GM18867 (cell line): ENCODE data around the gene SLC1A5.
"Not testable (repeated sequence)": the region's sequence is repeated elsewhere in the genome, so short reads cannot be mapped to it uniquely, and the experiment has no call there.

Experiments
- ATAC-seq: cut with Tn5 transposase; IDR thresholded peaks from one replicate; pipeline ENCODE4 v1.9.1; 2021; ENCODE audit warnings: mild to moderate bottlenecking, moderate library complexity; ENCODE audit not compliant: unreplicated experiment

SLC1A5 gene

GRCh38 chr19:46802152-46802551 lies 13.8 kb upstream of the SLC1A5 start:
- no peak for ATAC-seq

GRCh38 chr19:46798713-46799112 lies 10.3 kb upstream of the SLC1A5 start:
- no peak for ATAC-seq

GRCh38 chr19:46797881-46798280 lies 9.5 kb upstream of the SLC1A5 start:
- no peak for ATAC-seq

- no peak for ATAC-seq
These were observed 3.5 kb upstream of the SLC1A5 start for GRCh38 chr19:46791944-46792343.

DNA sequence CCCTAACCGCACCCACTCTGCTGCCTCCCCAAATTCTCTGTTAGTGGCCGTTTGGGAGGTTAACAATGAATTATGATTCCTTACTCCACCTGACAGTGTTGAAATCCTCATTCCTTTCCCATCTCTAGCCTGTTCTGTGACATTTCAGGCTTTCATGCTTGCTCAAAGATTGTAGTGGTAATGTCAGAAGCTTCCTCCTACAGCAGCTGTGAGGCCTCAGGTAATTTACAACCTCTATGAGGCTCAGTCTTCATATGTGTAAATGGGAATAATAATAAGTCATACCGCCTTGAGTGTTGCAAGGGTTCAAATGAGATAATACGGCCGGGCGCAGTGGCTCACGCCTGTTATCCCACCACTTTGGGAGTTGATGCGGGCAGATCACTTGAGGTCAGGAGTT lies 977 bp upstream of the SLC1A5 start:
- ATAC-seq: no peak

DNA sequence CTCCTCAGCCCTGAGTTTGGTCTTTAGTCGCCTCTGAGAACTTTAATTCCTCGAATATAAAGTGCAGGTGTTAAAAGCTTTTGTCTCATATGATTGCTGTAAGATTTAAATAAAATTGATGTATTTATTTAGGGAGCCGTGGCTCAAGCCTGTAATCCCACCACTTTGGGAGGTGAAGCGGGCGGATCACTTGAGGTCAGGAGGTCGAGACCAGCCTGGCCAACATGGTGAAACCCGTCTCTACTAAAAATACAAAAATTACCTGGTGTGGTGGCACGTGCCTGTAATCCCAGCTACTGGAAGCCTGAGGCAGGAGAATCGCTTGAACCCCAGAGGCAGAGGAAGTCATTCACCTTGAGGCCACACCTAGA lies 559 bp upstream of the SLC1A5 start:
- ATAC-seq: no peak

DNA sequence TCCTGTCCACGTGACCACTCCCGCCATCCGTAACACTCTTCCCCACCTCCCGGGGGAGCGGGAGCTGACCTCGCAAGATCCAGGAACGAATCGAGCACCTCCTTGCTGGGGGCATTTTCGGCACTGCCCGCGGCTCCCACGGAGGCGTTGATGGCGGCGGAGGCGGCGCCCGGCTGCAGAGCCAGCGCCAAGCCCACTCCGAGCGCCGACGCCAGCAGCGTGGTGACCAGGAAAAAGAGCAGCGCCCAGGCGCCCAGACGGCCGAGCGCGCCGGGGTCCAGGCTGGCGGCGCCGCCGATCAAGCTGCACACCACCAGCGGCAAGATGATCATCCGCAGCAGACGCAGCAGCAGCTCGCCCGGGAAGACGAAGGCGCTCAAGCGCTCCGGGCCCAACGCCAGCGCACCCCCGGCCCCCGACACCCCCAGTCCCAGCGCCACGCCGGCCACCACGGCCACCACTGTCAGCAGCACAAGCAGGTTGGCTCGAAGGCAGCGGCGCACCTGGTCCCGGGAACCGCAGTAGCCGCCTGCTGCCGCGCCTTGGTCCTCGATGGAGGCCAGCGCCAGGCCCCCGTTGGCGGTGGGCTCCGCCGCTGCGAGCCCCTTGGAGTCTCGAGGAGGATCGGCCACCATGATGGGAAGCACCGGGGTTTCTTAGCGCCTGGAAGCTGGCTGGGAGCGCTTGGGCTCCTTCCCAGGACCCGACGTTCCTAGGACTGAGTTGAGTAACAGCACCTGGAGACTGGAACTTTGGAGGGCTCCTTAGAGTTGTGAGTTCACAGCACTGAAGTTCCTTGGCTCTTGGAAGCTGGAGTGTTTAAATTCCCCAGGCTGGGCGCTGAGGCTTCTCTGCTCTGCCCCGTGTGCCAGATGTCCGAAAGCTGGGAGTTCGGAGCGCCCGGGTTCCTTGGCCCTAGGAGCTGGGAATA lies 798 bp downstream of the SLC1A5 start:
- ATAC-seq: no peak

DNA sequence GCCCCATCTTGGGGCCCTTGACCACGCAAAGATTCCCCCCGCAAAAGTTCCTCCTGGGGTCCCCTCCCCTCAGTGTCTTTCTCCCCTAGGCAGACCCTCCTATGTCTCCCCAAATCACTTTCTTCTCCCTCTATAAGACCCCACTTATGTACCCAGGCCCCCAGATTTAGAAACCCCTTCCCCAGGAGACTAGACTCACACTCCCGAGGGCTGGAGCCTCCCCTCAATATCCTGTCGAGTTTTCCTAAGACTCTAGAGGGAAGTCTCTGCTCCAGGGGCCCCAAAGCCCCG lies 1.4 kb downstream of the SLC1A5 start:
- ATAC-seq: no peak

DNA sequence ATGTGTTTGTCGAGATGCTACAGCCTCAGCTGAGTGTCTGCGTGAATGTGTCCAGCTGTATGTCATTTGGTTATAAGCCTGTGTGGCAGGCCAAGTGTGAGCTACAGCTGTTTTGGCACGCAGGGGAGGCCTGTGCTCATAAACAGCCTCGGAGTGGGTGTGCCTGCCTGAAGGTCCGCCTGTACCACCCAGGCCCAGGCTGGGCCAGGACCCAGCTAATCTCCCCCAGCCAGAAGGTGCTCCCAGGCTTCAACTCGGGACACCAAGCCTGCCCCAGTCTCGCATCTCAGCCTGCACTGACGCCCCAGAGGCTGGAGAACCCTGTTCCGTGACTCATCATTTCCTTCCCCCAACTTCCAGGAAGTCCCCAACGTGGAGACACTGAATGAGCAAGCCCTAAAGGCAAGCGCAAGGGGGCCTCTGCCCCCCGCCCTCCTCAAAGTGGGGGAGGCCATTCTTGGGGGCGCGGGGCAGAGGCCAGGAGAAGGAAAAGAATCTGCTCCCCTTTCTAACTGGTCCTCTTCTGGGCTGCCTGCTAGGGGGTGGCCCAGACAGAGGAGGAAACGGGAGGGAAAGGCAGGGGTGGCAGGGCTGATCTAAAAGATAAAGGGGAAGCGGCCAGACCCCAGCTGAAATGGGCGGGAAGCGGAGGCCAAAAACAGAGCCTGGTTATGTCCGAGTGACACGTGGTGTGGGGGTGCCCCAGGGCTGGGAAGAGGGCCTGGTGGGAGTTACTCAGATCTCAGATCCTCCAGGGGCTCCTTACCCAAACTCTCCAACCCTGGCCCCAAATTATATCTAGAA lies 2.0 kb downstream of the SLC1A5 start:
- ATAC-seq: no peak

- no peak for ATAC-seq
These were observed 2.5 kb downstream of the SLC1A5 start for GRCh38 chr19:46785980-46786235.

DNA sequence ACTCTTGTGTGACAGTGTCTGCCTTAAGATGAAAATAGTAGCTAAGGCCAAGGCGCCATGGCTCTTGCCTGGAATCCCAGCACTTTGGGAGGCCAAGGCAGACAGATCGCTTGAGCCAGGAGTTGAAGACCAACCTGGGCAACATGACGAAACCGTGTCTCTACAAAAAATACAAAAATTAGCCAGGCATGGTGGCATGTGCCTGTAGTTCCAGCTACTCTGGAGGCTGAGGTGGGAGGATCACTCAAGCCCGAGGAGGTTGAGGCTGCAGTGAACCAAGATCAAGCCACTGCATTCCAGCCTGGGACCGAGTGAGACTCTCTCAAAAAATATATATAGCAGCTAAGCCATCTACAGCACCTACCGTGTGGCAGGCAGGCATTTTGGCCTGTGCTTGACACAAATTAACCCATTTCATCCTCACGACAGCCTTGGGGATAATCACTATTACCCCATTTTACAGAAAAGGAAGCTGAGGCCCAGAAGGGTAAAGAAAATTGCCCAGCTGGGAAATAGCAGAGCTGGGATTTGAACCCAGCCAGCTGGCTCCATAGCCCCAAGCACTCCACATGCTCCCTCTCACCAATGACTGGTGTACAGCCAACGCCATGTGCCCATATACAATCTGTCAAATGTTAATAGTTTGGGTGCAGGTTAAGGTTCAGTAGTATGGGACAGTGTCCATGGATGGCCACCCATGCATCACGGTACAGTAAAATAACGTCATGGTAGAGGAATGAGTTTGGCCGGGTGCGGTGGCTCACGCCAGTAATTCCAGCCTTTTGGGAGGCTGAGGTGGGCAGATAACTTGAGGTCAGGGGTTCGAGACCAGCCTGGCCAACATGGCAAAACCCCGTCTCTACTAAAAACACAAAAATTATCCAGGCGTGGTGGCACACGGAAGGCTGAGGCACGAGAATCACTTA lies 3.1 kb downstream of the SLC1A5 start:
- no peak for ATAC-seq

DNA sequence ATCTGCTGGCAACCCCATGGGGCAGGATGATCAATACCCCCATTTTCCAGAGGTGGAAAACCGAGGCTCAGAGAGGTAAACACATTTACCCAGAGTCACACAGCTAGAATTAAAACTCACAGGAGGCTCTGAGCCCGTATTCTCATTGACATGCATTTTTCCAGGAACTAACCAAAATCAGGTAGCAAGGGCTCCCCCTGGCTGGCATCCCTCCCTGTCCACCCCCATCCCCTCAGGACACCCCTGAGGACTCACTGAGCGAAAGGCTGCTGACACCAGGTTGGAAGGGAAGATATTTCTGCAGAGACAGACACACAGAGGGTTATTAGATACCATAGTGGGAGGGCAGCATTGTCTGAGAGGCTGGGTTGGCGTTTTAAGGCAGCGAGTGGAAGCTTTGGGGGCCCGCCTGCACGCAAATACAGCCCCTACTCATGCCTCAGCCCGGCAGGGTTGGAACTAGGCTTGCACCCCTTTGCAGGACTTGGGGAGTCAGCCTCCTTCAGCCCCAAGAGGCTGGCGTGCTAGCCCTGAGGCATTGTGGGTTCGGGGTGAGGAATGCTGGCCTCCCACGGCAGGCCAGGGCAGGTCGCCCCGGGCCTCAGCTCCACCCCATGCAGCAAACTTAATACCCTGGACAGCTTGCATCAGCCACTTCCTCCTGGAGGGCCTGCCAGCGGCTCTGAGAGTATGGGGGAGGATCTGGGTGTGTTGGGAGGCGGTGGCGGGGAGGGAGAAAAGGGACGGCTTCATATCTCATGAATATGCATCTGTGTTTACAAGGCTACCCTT lies 3.9 kb downstream of the SLC1A5 start:
- peak; percentile 32 for ATAC-seq

- no peak for ATAC-seq
These were observed 4.7 kb downstream of the SLC1A5 start for GRCh38 chr19:46783670-46784069.

GRCh38 chr19:46782355-46783019 lies 5.9 kb downstream of the SLC1A5 start:
- no peak for ATAC-seq

DNA sequence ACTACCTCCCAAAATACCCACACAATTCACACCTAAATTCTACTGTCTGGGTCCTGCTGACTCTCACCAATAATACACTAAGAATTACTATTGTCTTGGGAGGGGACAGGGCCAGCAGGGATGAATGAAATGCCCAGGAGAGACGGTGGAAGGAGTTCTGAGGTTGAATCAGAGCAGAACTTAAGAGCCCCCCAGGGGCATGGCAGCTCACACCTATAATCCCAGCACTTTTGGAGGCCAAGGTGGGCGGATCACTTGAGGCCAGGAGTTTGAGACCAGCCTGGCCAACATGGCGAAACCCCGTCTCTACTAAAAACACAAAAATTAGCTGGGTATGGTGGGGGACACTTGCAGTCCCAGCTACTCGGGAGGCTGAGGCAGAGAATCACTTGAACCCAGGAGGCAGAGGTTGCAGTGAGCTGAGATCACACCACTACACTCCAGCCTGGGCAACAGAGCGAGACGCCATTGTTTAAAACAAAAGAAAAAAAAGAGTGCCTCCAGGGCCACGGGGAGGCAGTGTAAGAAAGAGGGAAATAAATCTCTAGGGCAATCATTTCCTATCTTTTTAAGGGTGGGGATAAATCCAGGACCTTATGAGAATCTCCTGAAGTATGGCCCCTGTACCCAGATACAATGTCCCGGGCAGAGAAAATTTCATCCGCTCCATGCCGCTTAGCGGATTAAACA lies 10.3 kb downstream of the SLC1A5 start:
- not testable (repeated sequence) for ATAC-seq

GRCh38 chr19:46776927-46777911 lies 11.2 kb downstream of the SLC1A5 start:
- ATAC-seq: no peak

- no peak for ATAC-seq
These were observed 12.6 kb downstream of the SLC1A5 start for GRCh38 chr19:46775642-46776258.

- no peak for ATAC-seq
These were observed 15.4 kb downstream of the SLC1A5 start for GRCh38 chr19:46773018-46773399.
